B cell (primary cell): Measurements from ENCODE around the gene HCFC1. TPM values are rescaled to one million over a fixed set of nuclear protein-coding genes. Genes with fewer than 3 reads are reported as not detected.

ENCODE experiments used
- ATAC-seq: fragments of 200-7000 bp; cut with Tn5 transposase; one replicate; pipeline ENCODE4 v1.10.0; 2021; ENCODE audit warnings: low read depth, mild to moderate bottlenecking, moderate number of reproducible peaks, moderate library complexity
- CTCF ChIA-PET: fragments of 350-600 bp; sonication (Branson Sonifier 250); formaldehyde crosslinking; loops from one replicate; lab custom pipeline; 2021; ENCODE audit warnings: antibody characterized with exemption, inconsistent platforms; lab: Charles Lee
- POLR2A ChIA-PET: fragments of 350-600 bp; sonication (Branson Sonifier 250); formaldehyde crosslinking; loops from one replicate; lab custom pipeline; 2021; ENCODE audit warnings: antibody characterized with exemption; lab: Charles Lee
- DNase-seq: peaks from one replicate; pipeline ENCODE4 v3.0.0; 2013
- H2AFZ ChIP-seq: 2 replicates; pipeline ENCODE4 v1.6.1; 2012; ENCODE audit warnings: mild to moderate bottlenecking, low read depth, low read length; ENCODE audit not compliant: insufficient read depth, poor library complexity, severe bottlenecking
- H3K27ac ChIP-seq, 2 donors: 1 replicate in 1 of 2; 2 replicates in 1 of 2; pipeline ENCODE4 v1.5.1; 2012 to 2013; ENCODE audit warnings: low read length in 2 of 2, mild to moderate bottlenecking in 2 of 2, moderate library complexity in 1 of 2
- H3K27me3 ChIP-seq, 4 experiments: fragments of 200-600 bp in 1 of 4; sonication (generic) in 1 of 4; replicated peaks in 1 of 4; 1 replicate in 2 of 4; 2 replicates in 2 of 4; pipeline versions ENCODE4 v1.6.1 to v1.7.0; 2013 to 2016; ENCODE audit warnings: low read length in 3 of 4, mild to moderate bottlenecking in 2 of 4, mixed read lengths in 1 of 4, moderate library complexity in 1 of 4; ENCODE audit not compliant: insufficient read depth in 4 of 4, control insufficient read depth in 3 of 4; ENCODE audit errors: control extremely low read depth in 1 of 4
- H3K36me3 ChIP-seq, 2 experiments: replicated peaks in 1 of 2; 1 replicate in 1 of 2; 2 replicates in 1 of 2; pipeline versions ENCODE4 v1.6.1 to v1.7.1; 2013; ENCODE audit warnings: low read length in 1 of 2; ENCODE audit not compliant: insufficient read depth in 2 of 2, control insufficient read depth in 1 of 2; ENCODE audit errors: control extremely low read depth in 1 of 2, extremely low read depth in 1 of 2
- H3K4me1 ChIP-seq, 2 donors: fragments of 200-600 bp in 1 of 2; sonication (generic) in 1 of 2; 1 replicate in 1 of 2; 2 replicates in 1 of 2; pipeline versions ENCODE4 v1.5.1 to v1.6.1; 2013 to 2017; ENCODE audit warnings: low read length in 2 of 2; ENCODE audit not compliant: control insufficient read depth in 2 of 2, insufficient read depth in 2 of 2
- H3K4me2 ChIP-seq: replicated peaks from 2 replicates; pipeline ENCODE3; 2012; ENCODE audit warnings: mild to moderate bottlenecking, low read depth, low read length; ENCODE audit not compliant: poor library complexity, severe bottlenecking
- H3K4me3 ChIP-seq, 5 experiments: fragments of 200-600 bp in 1 of 5; sonication (generic) in 1 of 5; 1 replicate in 3 of 5; 2 replicates in 2 of 5; pipeline versions ENCODE4 v1.5.1 to v1.7.0; 2011 to 2016; ENCODE audit warnings: low read length in 4 of 5, mild to moderate bottlenecking in 4 of 5, low read depth in 2 of 5, control low read depth in 1 of 5, moderate library complexity in 1 of 5; ENCODE audit not compliant: insufficient read depth in 1 of 5; ENCODE audit errors: control extremely low read depth in 1 of 5, extremely low read depth in 1 of 5
- H3K79me2 ChIP-seq: fragments of 200-600 bp; sonication (generic); one replicate; pipeline ENCODE4 v1.6.0; 2016; ENCODE audit warnings: low read length; ENCODE audit not compliant: control insufficient read depth, insufficient read depth
- H3K9ac ChIP-seq: fragments of 200-600 bp; sonication (generic); 2 replicates; pipeline ENCODE4 v1.6.1; 2017; ENCODE audit warnings: mild to moderate bottlenecking, low read length, moderate library complexity
- H3K9me3 ChIP-seq, 3 donors: one replicate each; pipeline versions ENCODE4 v1.6.1 to v1.7.1; 2013; ENCODE audit warnings: low read length in 2 of 3; ENCODE audit not compliant: control insufficient read depth in 2 of 3, insufficient read depth in 1 of 3; ENCODE audit errors: control extremely low read depth in 1 of 3
- H4K20me1 ChIP-seq: 2 replicates; pipeline ENCODE4 v1.6.0; 2012; ENCODE audit warnings: mild to moderate bottlenecking, low read length; ENCODE audit not compliant: insufficient read depth, control insufficient read depth, poor library complexity, severe bottlenecking
- H3K27ac Mint-ChIP-seq: one replicate; pipeline ENCODE4 v1.8.0; 2021; ENCODE audit warnings: mixed read lengths
- H3K27me3 Mint-ChIP-seq: one replicate; pipeline ENCODE4 v1.8.0; 2021; ENCODE audit warnings: mixed read lengths
- H3K4me1 Mint-ChIP-seq: one replicate; pipeline ENCODE4 v1.8.0; 2021; ENCODE audit warnings: mixed read lengths
- H3K4me3 Mint-ChIP-seq: one replicate; pipeline ENCODE4 v1.8.0; 2021; ENCODE audit warnings: mixed read lengths
- H3K9me3 Mint-ChIP-seq: one replicate; pipeline ENCODE4 v1.8.0; 2022; ENCODE audit warnings: mixed read lengths; ENCODE audit not compliant: insufficient read depth
- CTCF ChIP-seq: fragments of 200-600 bp; IDR thresholded peaks from one replicate; pipeline ENCODE4 v1.8.0; 2022; ENCODE audit warnings: antibody characterized with exemption, mild to moderate bottlenecking
- EZH2 ChIP-seq: IDR thresholded peaks from 2 replicates; pipeline ENCODE4 v1.6.1; 2012; ENCODE audit warnings: borderline replicate concordance, low read depth, mild to moderate bottlenecking, moderate library complexity, low read length; ENCODE audit not compliant: insufficient read depth, poor library complexity, severe bottlenecking
- WGBS: methylation state at CpG from one replicate; pipeline ENCODE4 v1.1.5; 2013; ENCODE audit warnings: missing lambda C conversion rate; ENCODE audit not compliant: insufficient coverage; 5-methylcytosine and 5-hydroxymethylcytosine counted together
- intact Hi-C: fragments of 100-400 bp; cut with micrococcal nuclease; formaldehyde crosslinking; loops from one replicate; pipeline ENCODE4 v1.10.0; 2022
- polyA plus RNA-seq: library from polyadenylated mRNA; depleted of rRNA; stranded (reverse); fragments of >200 nt; gene quantifications from 2 replicates; pipeline ENCODE4 v1.2.3, GENCODE V29; 2012
- total RNA-seq, 2 donors: library from RNA; stranded (reverse); fragments of 120-200 nt in 1 of 2; gene quantifications; 1 replicate in 1 of 2; 2 replicates in 1 of 2; pipeline versions ENCODE4 v1.2.3 to v1.2.4, GENCODE V29; 2013 to 2022

The HCFC1 gene
- total and polyA plus RNA-seq, 2 donors (not counting 1 experiment from before 2014, with no cell fraction given), result 32.1 to 57.7 TPM

DNA sequence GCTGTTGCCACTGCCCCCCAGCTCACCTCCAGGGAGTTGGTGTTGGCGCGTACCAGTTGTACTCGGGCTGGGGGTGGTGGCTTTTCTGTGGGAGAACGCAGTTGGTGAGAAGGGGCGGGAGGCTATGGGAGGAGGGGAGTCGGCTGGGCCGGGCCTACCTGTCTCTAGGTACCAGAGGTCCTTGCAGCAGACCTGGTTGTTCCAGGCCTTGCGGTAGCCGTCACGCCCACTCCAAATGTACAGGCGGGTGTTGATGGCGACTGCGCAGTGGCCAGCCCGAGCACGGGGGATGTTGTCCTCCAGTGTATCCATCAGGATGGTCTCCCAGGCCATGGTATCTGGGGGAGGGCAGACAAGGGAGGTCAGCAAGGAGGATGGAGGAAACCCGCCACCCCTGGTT lies 11.5 kb downstream of the HCFC1 start:
- no peak overlapping the region for H3K27ac ChIP-seq
- Mint-ChIP-seq H3K4me3 (no peak overlapping the region), H3K9me3 (no peaks in the 10 kb centered on the region), H3K27ac (no peak overlapping the region), H3K4me1 (no peaks in the 10 kb centered on the region), H3K27me3 (no peaks in the 10 kb centered on the region)
- no peak overlapping the region for H3K4me2 ChIP-seq
- H4K20me1 ChIP-seq, result peaks cover 33% of the 10 kb centered on the region
- WGBS, result 100% methylated on average over 6 of the region's 16 CpGs
- TF ChIP-seq EZH2 (no peak), CTCF (no peak)
- POLR2A ChIA-PET, result no interaction called here
- no peaks in the 10 kb centered on the region for H3K9me3 ChIP-seq
- H3K4me1 ChIP-seq, result peaks cover 0 to 5% of the 10 kb centered on the region in 2 donors
- intact Hi-C loops, result loop anchor here (10.0 kb wide), 1 partner anchor 1015 kb away; no protein-coding TSS in a partner anchor
- CTCF ChIA-PET, result interaction anchor here (1.0 kb wide), 1 partner anchor 254 kb away, joined by 3 read pairs; no protein-coding TSS in a partner anchor
- no peaks in the 10 kb centered on the region for H3K27me3 ChIP-seq
- DNase-seq (no peak), ATAC-seq (no peak)
- no peak overlapping the region for H3K9ac ChIP-seq
- no peak overlapping the region for H2AFZ ChIP-seq
- no peak overlapping the region for H3K4me3 ChIP-seq
- H3K36me3 ChIP-seq, result peaks cover 0 to 67% of the 10 kb centered on the region in 2 experiments
- peaks cover 49% of the 10 kb centered on the region for H3K79me2 ChIP-seq

DNA sequence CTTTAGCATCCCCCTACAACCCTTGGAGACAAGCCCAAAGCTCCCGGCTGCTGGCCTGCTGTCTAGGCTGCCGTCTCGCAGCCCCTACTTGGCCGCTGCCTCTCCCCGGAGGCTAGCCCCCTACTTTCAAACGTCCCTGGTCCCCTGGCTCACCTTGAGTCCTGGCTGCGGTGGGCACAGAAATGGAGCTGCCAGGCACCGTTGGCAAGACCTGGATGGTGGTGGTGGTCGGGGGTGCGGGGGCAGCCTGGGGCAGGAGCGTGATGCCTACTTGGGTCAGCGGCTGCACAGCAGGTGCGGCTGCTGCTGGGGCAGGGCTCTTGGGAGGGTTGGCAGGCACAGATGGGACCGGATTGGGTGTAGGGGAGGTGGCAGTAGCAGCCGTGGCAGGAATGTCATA lies 12.0 kb downstream of the HCFC1 start:
- H3K9me3 ChIP-seq, result no peaks in the 10 kb centered on the region
- peaks cover 0 to 69% of the 10 kb centered on the region in 2 experiments for H3K36me3 ChIP-seq
- peaks cover 29% of the 10 kb centered on the region for H4K20me1 ChIP-seq
- H2AFZ ChIP-seq, result no peak overlapping the region
- no peak for ATAC-seq
- H3K4me3 ChIP-seq, result no peak overlapping the region
- no peaks in the 10 kb centered on the region for H3K27me3 ChIP-seq
- no peak overlapping the region for H3K27ac ChIP-seq
- no peak overlapping the region for H3K9ac ChIP-seq
- TF ChIP-seq EZH2 (no peak), CTCF (no peak)
- H3K9me3 Mint-ChIP-seq, result no peaks in the 10 kb centered on the region
- H3K27ac Mint-ChIP-seq, result no peak overlapping the region
- no peak for DNase-seq
- H3K4me1 Mint-ChIP-seq, result no peaks in the 10 kb centered on the region
- 95% methylated on average over 7 of the region's 15 CpGs for WGBS
- H3K4me1 ChIP-seq, result peaks cover 0 to under 1% of the 10 kb centered on the region in 2 donors
- no peaks in the 10 kb centered on the region for H3K27me3 Mint-ChIP-seq
- H3K4me3 Mint-ChIP-seq, result no peak overlapping the region
- CTCF ChIA-PET, result interaction anchor here (1.0 kb wide), 1 partner anchor 253 kb away, joined by 3 read pairs; no protein-coding TSS in a partner anchor
- POLR2A ChIA-PET, result no interaction called here
- intact Hi-C loops, result loop anchor here (10.0 kb wide), 1 partner anchor 1015 kb away; no protein-coding TSS in a partner anchor
- no peak overlapping the region for H3K4me2 ChIP-seq
- H3K79me2 ChIP-seq, result peaks cover 44% of the 10 kb centered on the region
